Fibroblast of lung (primary cell): ENCODE measurements around the gene NFKBIE.

Source experiments
- EZH2 ChIP-seq: IDR thresholded peaks from 2 replicates; pipeline ENCODE4 v1.5.1; 2012; ENCODE audit warnings: low read length, control low read depth, mild to moderate bottlenecking; ENCODE audit errors: missing control alignments
- TF ChIP-seq, protein P1 (sequence below), 2 donors: IDR thresholded peaks in 1 of 2; conservative IDR thresholded peaks in 1 of 2; 1 replicate in 1 of 2; 2 replicates in 1 of 2; pipeline ENCODE4 v1.5.1; 2011 to 2012; ENCODE audit warnings: low read length in 2 of 2, control low read depth in 1 of 2, inconsistent platforms in 1 of 2, low read depth in 1 of 2, mild to moderate bottlenecking in 1 of 2

DNA sequence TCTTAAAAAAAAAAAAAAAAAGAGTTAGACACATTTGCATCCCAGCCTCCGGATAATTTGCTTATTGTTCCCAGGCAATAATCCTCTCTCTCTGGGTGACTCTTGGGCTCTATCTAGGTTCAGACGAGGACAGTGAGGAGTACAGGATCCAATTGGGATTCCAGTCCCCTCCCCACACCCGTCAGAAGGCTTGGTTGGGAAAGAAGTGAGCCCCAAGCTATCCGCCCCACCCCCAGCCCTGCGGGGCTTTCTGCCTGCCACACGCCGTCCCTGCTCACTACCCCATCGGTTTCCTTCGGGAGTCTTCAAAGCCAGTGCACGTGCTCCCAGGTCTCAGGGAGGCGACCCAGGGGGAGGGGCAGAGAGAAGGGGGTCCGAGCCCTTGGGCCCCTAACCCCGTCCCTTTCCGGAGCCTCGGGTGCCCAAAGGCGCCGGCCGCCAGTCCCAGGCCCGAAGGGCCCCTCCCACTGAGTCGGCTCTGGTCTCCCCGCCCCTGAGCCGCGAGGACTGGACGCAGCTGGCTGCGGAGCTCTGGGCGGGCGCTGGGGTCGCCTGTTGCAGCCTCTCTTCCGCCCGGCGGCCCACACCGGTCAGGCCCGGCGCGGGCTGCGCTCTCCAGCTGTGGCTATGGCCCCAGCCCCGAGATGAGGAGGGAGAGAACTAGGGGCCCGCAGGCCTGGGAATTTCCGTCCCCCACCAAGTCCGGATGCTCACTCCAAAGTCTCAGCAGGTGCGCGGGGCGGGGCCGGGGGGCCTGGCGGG lies 46.1 kb downstream of the NFKBIE start:
- TF ChIP-seq, protein P1, sequence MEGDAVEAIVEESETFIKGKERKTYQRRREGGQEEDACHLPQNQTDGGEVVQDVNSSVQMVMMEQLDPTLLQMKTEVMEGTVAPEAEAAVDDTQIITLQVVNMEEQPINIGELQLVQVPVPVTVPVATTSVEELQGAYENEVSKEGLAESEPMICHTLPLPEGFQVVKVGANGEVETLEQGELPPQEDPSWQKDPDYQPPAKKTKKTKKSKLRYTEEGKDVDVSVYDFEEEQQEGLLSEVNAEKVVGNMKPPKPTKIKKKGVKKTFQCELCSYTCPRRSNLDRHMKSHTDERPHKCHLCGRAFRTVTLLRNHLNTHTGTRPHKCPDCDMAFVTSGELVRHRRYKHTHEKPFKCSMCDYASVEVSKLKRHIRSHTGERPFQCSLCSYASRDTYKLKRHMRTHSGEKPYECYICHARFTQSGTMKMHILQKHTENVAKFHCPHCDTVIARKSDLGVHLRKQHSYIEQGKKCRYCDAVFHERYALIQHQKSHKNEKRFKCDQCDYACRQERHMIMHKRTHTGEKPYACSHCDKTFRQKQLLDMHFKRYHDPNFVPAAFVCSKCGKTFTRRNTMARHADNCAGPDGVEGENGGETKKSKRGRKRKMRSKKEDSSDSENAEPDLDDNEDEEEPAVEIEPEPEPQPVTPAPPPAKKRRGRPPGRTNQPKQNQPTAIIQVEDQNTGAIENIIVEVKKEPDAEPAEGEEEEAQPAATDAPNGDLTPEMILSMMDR (conservative IDR thresholded peaks at IDR 0.05 in 1 of 2, IDR thresholded peaks at IDR 0.05 in 1 of 2; ENCODE audit: low read depth in 1 of 2, low read length in 2 of 2): no peak
- no peak for TF ChIP-seq EZH2
